DOHH2 (cell line): Measurements from ENCODE around the gene ZNRF3.

Experiments
- H3F3A ChIP-seq: fragments of 200-600 bp; sonication (generic), shearing (Covaris generic); 2 replicates; pipeline ENCODE4 v1.6.0; 2016; ENCODE audit warnings: antibody characterized with exemption, mild to moderate bottlenecking; ENCODE audit not compliant: control insufficient read depth, insufficient read depth
- H3K27ac ChIP-seq: fragments of 200-600 bp; sonication (generic); 2 replicates; pipeline ENCODE4 v1.5.1; 2014; ENCODE audit warnings: low read depth, mild to moderate bottlenecking, low read length, moderate library complexity
- H3K27me3 ChIP-seq: fragments of 200-600 bp; sonication (generic); 2 replicates; pipeline ENCODE4 v1.6.1; 2014; ENCODE audit warnings: mild to moderate bottlenecking, low read length, mixed read lengths; ENCODE audit not compliant: control insufficient read depth
- H3K36me3 ChIP-seq: fragments of 200-600 bp; sonication (generic); 2 replicates; pipeline ENCODE4 v1.6.1; 2014; ENCODE audit warnings: mild to moderate bottlenecking, low read length, moderate library complexity, mixed read lengths; ENCODE audit not compliant: control insufficient read depth
- H3K4me1 ChIP-seq: fragments of 200-600 bp; sonication (generic); 2 replicates; pipeline ENCODE4 v1.6.1; 2014; ENCODE audit warnings: mild to moderate bottlenecking, low read length, mixed read lengths; ENCODE audit not compliant: control insufficient read depth
- H3K4me2 ChIP-seq: fragments of 200-600 bp; sonication (generic); 2 replicates; pipeline ENCODE4 v1.6.0; 2014; ENCODE audit warnings: mild to moderate bottlenecking, low read length, moderate library complexity
- H3K4me3 ChIP-seq: fragments of 200-600 bp; sonication (generic); 2 replicates; pipeline ENCODE4 v1.5.1; 2014; ENCODE audit warnings: mild to moderate bottlenecking, low read length, mixed read lengths
- H3K79me2 ChIP-seq: fragments of 200-600 bp; sonication (generic); 2 replicates; pipeline ENCODE4 v1.6.1; 2014; ENCODE audit warnings: mild to moderate bottlenecking, low read length, mixed read lengths; ENCODE audit not compliant: control insufficient read depth
- H3K9me2 ChIP-seq: fragments of 200-600 bp; sonication (generic); replicated peaks from 2 replicates; pipeline ENCODE4 v1.6.1; 2014; ENCODE audit warnings: mild to moderate bottlenecking, low read length, mixed read lengths; ENCODE audit not compliant: control insufficient read depth
- H3K9me3 ChIP-seq: fragments of 200-600 bp; sonication (generic); 2 replicates; pipeline ENCODE4 v1.6.1; 2014; ENCODE audit warnings: antibody characterized with exemption, low read length, mixed read lengths; ENCODE audit not compliant: control insufficient read depth, insufficient read depth
- H4K20me1 ChIP-seq: fragments of 200-600 bp; sonication (generic); 2 replicates; pipeline ENCODE4 v1.6.0; 2014; ENCODE audit warnings: low read depth, mild to moderate bottlenecking, antibody characterized with exemption, low read length, moderate library complexity; ENCODE audit not compliant: control insufficient read depth, insufficient read depth
- EZH2phosphoT487 ChIP-seq: fragments of 200-600 bp; sonication (generic); IDR thresholded peaks from 2 replicates; pipeline ENCODE4 v1.6.1; 2017; ENCODE audit warnings: borderline replicate concordance, mild to moderate bottlenecking, antibody characterized with exemption, low read length, moderate library complexity, mixed read lengths
- TF ChIP-seq, protein P1 (sequence below): fragments of 200-600 bp; sonication (generic); IDR thresholded peaks from one replicate; pipeline ENCODE4 v1.5.1; 2014; ENCODE audit warnings: antibody characterized with exemption, mild to moderate bottlenecking, low read depth, low read length; ENCODE audit not compliant: poor library complexity, severe bottlenecking

Gene ZNRF3

DNA sequence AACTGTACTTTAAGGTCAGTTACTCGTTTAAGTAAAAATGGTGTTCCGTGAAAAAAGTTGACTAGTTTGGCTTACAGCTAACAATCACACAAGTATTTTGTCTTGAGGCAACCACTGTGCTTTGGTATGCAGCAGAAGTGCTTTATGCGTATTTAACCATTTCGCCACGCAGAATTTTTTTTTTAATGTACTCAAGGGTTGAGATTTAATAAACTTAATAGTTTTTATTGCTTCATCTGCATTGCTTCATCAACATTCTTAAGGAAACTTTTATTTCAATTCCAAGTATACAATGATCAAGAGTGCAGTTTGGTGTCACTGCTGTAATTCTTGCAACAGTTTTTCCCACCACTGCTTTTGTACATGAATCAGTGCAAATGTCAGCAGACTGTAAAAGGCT is 66.4 kb downstream of the ZNRF3 start:
- Histone ChIP-seq H3K4me2 (no peak overlapping the region), H3K4me1 (peaks cover 6% of the 10 kb centered on the region), H3F3A (no peaks in the 10 kb centered on the region), H3K9me3 (no peaks in the 10 kb centered on the region), H3K79me2 (no peaks in the 10 kb centered on the region), H3K27ac (no peak overlapping the region), H3K9me2 (no peaks in the 10 kb centered on the region), H3K27me3 (0 out of 2 replicates have a peak, but pooled peaks cover 2% of the 10 kb centered on the region), H3K36me3 (no peaks in the 10 kb centered on the region), H3K4me3 (no peak overlapping the region), H4K20me1 (no peaks in the 10 kb centered on the region)
- TF ChIP-seq, protein P1, sequence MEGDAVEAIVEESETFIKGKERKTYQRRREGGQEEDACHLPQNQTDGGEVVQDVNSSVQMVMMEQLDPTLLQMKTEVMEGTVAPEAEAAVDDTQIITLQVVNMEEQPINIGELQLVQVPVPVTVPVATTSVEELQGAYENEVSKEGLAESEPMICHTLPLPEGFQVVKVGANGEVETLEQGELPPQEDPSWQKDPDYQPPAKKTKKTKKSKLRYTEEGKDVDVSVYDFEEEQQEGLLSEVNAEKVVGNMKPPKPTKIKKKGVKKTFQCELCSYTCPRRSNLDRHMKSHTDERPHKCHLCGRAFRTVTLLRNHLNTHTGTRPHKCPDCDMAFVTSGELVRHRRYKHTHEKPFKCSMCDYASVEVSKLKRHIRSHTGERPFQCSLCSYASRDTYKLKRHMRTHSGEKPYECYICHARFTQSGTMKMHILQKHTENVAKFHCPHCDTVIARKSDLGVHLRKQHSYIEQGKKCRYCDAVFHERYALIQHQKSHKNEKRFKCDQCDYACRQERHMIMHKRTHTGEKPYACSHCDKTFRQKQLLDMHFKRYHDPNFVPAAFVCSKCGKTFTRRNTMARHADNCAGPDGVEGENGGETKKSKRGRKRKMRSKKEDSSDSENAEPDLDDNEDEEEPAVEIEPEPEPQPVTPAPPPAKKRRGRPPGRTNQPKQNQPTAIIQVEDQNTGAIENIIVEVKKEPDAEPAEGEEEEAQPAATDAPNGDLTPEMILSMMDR, result no peak
- no peak for TF ChIP-seq EZH2phosphoT487

DNA sequence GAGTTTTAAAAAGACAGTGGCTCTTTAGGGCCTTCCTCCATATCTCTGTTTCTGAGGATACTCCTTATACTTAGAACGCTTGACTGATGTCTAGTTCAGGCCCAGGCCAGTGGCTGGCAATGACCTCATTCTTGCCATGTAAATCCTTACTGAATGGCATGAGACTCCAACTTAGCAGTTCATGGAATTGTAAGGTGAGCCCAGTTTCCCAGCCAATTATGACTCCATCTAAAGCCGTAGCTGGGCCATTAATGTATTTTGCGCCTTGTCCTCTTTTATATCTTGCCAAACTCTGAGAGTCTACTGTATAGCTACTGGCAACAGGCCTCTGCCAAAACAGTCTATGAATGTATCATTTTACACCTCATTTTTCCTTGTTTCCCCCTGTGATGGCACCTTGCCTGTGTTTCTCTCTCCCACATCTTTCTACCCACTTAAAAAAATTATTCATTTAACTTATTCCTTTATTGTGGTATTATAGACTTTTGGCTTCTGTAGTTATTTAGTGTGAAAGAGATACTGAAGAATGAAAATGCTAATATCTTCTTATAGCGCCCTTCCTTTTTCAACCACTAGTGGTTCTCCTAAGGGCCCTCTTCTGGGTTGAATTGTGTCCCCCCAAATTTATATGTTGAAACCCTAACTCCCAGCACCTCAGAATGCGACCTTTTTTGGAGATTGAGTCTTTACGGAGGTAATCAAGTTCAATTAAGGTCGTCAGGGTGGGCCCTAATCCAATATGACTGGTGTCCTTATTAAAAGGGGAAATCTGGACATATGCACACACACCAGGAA is 67.4 kb downstream of the ZNRF3 start:
- Histone ChIP-seq H3K27me3 (0 out of 2 replicates have a peak, but pooled peaks cover 2% of the 10 kb centered on the region), H3K4me3 (no peak overlapping the region), H3K9me2 (no peaks in the 10 kb centered on the region), H3K79me2 (no peaks in the 10 kb centered on the region), H3K27ac (no peak overlapping the region), H3K9me3 (no peaks in the 10 kb centered on the region), H3K4me1 (peaks cover 7% of the 10 kb centered on the region), H3F3A (no peaks in the 10 kb centered on the region), H3K4me2 (no peak overlapping the region), H4K20me1 (no peaks in the 10 kb centered on the region), H3K36me3 (no peaks in the 10 kb centered on the region)
- no peak for TF ChIP-seq EZH2phosphoT487
- TF ChIP-seq, protein P1, result no peak

DNA sequence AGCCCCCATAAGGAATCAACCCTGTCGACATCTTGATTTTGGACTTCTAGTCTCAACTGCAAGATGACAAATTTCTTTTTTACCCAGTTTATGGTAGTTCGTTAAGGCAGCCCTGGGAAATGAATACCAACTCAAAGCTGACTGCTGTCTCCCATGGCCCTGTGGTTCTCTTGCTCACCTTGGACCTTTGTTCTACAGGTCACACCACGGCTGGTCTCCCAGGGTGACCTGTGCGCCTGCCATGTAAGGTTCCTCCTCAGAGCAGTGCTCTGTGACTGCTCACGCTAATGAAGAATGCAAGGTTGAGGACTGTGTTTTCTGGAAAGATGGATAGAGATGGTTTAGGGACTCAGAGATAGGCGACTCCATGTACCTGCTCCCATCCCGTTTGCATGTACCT is 68.2 kb downstream of the ZNRF3 start:
- Histone ChIP-seq H4K20me1 (no peaks in the 10 kb centered on the region), H3K9me2 (no peaks in the 10 kb centered on the region)

More for the DNA sequence above, 68.2 kb downstream of the ZNRF3 start:
- H3K4me1 ChIP-seq, result peaks cover 9% of the 10 kb centered on the region
- no peak overlapping the region for H3K4me2 ChIP-seq
- no peak for TF ChIP-seq EZH2phosphoT487
- TF ChIP-seq, protein P1, result no peak
- no peaks in the 10 kb centered on the region for H3K9me3 ChIP-seq
- H3K27me3 ChIP-seq, result no peaks in the 10 kb centered on the region
- H3K4me3 ChIP-seq, result no peak overlapping the region
- no peaks in the 10 kb centered on the region for H3F3A ChIP-seq
- no peaks in the 10 kb centered on the region for H3K36me3 ChIP-seq
- no peaks in the 10 kb centered on the region for H3K79me2 ChIP-seq
- H3K27ac ChIP-seq, result no peak overlapping the region
